SU-DHL-6 (cell line): ENCODE results near the gene ATXN2L.

Experiments used
- CTCF ChIP-seq: fragments of 200-600 bp; sonication (generic); IDR thresholded peaks from one replicate; pipeline ENCODE4 v1.5.1; 2017; ENCODE audit warnings: antibody characterized with exemption, mild to moderate bottlenecking, low read length, moderate library complexity; ENCODE audit not compliant: insufficient read depth, poor library complexity, severe bottlenecking
- EZH2phosphoT487 ChIP-seq: fragments of 200-600 bp; sonication (generic), shearing (Covaris generic); conservative IDR thresholded peaks from 2 replicates; pipeline ENCODE4 v1.6.1; 2018; ENCODE audit warnings: mild to moderate bottlenecking, antibody characterized with exemption, low read length, moderate library complexity, mixed read lengths

- no peak for TF ChIP-seq CTCF
- TF ChIP-seq EZH2phosphoT487, result no peak
These were observed 50.2 kb downstream of the ATXN2L start for GRCh38 chr16:28872952-28873351.
